Vagina (tissue), 2 donors: ENCODE data around the gene CYSRT1.

Source experiments
- POLR2A ChIP-seq, 2 donors: fragments of 450-650 bp; IDR thresholded peaks; one replicate each; pipeline ENCODE4 v1.6.1; 2017; ENCODE audit warnings: antibody characterized with exemption in 2 of 2, mild to moderate bottlenecking in 2 of 2, moderate library complexity in 2 of 2
- POLR2AphosphoS5 ChIP-seq, 2 donors: sonication (generic); formaldehyde crosslinking; IDR thresholded peaks; one replicate each; pipeline ENCODE4 v1.9.0; 2017; ENCODE audit warnings: antibody characterized with exemption in 2 of 2, mild to moderate bottlenecking in 2 of 2, low read depth in 1 of 2; ENCODE audit not compliant: insufficient read depth in 1 of 2
- TF ChIP-seq, protein P1 (sequence below), 3 experiments: fragments of 450-650 bp in 2 of 3; fragments of 200-600 bp in 1 of 3; sonication (generic) in 1 of 3; IDR thresholded peaks; one replicate each; pipeline ENCODE4 v1.5.1; 2017 to 2019; ENCODE audit warnings: antibody characterized with exemption in 3 of 3, mild to moderate bottlenecking in 2 of 3, moderate library complexity in 2 of 3

DNA sequence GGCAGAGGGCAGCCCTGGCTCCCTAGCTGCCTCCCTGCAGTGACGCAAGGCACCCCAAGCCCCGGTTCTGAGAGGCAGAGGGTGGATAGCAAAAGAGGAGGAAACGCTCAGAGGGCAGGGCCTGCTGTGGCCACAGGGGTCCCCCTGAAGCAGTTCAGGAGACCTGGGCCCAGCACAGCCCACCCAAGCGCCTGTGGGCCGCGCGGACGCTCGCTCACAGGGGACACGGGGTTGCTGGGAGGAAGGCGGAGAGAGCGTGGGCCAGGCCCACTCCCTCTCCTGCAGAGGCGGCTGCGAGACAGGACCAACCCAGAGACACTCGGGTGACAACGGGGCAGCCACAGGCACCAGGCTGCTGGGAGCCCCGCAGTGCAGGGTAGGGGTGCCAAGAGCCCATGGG lies 45.2 kb upstream of the CYSRT1 start:
- TF ChIP-seq, protein P1, sequence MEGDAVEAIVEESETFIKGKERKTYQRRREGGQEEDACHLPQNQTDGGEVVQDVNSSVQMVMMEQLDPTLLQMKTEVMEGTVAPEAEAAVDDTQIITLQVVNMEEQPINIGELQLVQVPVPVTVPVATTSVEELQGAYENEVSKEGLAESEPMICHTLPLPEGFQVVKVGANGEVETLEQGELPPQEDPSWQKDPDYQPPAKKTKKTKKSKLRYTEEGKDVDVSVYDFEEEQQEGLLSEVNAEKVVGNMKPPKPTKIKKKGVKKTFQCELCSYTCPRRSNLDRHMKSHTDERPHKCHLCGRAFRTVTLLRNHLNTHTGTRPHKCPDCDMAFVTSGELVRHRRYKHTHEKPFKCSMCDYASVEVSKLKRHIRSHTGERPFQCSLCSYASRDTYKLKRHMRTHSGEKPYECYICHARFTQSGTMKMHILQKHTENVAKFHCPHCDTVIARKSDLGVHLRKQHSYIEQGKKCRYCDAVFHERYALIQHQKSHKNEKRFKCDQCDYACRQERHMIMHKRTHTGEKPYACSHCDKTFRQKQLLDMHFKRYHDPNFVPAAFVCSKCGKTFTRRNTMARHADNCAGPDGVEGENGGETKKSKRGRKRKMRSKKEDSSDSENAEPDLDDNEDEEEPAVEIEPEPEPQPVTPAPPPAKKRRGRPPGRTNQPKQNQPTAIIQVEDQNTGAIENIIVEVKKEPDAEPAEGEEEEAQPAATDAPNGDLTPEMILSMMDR (IDR thresholded peaks at IDR 0.05): no peak
- no peak for TF ChIP-seq POLR2A (IDR thresholded peaks at IDR 0.05)
- TF ChIP-seq POLR2AphosphoS5 (IDR thresholded peaks at IDR 0.05; ENCODE audit: insufficient read depth in 1 of 2, low read depth in 1 of 2): no peak
